AG20443 (cell line): Measurements from ENCODE around the gene RIPOR2.
"Not testable (repeated sequence)": the region's sequence is repeated elsewhere in the genome, so short reads cannot be mapped to it uniquely, and the experiment has no call there.

ENCODE experiments used
- DNase-seq: peaks from one replicate; pipeline ENCODE4 v3.0.0; 2012; ENCODE audit warnings: low spot score, mixed read lengths

RIPOR2 gene

GRCh38 chr6:24926647-24927046 lies 9.1 kb downstream of the RIPOR2 start:
- not testable (repeated sequence) for DNase-seq

- no peak for DNase-seq
Observed at GRCh38 chr6:24926192-24926591, 9.6 kb downstream of the RIPOR2 start.

GRCh38 chr6:24925661-24926060 lies 10.1 kb downstream of the RIPOR2 start:
- DNase-seq: no peak

- DNase-seq: no peak
Observed at GRCh38 chr6:24924580-24925356, 11.0 kb downstream of the RIPOR2 start.

- DNase-seq: no peak
Observed at GRCh38 chr6:24923885-24924401, 11.8 kb downstream of the RIPOR2 start.

GRCh38 chr6:24922814-24923213 lies 12.9 kb downstream of the RIPOR2 start:
- DNase-seq: no peak

GRCh38 chr6:24922170-24922569 lies 13.6 kb downstream of the RIPOR2 start:
- no peak for DNase-seq

- no peak for DNase-seq
Observed at GRCh38 chr6:24920136-24920535, 15.6 kb downstream of the RIPOR2 start.

- no peak for DNase-seq
Observed at GRCh38 chr6:24919056-24919892, 16.5 kb downstream of the RIPOR2 start.

GRCh38 chr6:24918641-24919055 lies 17.1 kb downstream of the RIPOR2 start:
- DNase-seq: no peak

GRCh38 chr6:24916496-24916895 lies 19.3 kb downstream of the RIPOR2 start:
- DNase-seq: no peak

GRCh38 chr6:24915641-24916040 lies 20.1 kb downstream of the RIPOR2 start:
- DNase-seq: no peak

GRCh38 chr6:24914082-24914481 lies 21.7 kb downstream of the RIPOR2 start:
- not testable (repeated sequence) for DNase-seq

- no peak for DNase-seq
Observed at GRCh38 chr6:24911796-24912382, 23.9 kb downstream of the RIPOR2 start.

GRCh38 chr6:24910961-24911725 lies 24.6 kb downstream of the RIPOR2 start:
- DNase-seq: peak; percentile 74

- DNase-seq: peak; percentile 53
Observed at GRCh38 chr6:24910331-24910960, 25.3 kb downstream of the RIPOR2 start.

- no peak for DNase-seq
Observed at GRCh38 chr6:24909241-24910216, 26.2 kb downstream of the RIPOR2 start.

- peak; percentile 50 for DNase-seq
Observed at GRCh38 chr6:24908650-24909035, 27.1 kb downstream of the RIPOR2 start.

- no peak for DNase-seq
Observed at GRCh38 chr6:24907919-24908649, 27.7 kb downstream of the RIPOR2 start.
